ENCODE results near the gene ERC1.

DNA sequence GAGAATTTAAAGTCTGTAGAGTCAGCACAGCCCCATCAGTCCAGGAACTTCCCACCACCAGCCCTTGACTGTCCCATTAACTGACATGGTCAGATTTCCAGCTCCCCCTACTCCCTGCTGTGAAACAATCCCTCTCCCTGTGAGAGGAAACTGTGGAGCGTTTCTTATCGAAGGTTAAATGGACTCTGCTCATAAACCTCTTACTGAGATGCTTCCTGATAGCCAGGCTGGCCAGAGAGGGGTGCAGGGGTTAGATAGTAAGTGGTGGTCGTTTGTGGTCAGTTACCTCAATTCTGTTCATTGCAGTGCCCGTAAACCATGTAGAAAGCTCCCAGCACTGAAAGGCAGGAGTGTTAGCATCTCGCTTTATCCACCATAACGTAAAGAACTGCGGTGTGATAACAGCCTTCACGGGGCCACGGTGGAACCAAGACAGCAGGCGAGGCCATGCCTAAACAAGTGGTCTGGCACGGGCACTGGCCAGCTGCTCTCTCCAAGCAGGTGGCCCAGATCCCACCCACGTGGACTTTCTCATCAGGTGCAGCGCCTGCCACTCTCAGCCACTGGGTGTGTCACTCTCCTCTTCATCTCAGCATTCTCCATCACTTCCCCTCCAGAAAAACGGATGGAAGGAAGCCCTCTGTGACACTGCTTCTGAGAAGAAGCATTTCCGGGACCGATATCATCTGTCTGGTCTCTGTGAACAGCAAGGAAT lies 501.1 kb downstream of the ERC1 start:
- no peak for TF ChIP-seq EP300 (IDR thresholded peaks at IDR 0.05; ENCODE audit: low read depth)
- TF ChIP-seq, protein P1, sequence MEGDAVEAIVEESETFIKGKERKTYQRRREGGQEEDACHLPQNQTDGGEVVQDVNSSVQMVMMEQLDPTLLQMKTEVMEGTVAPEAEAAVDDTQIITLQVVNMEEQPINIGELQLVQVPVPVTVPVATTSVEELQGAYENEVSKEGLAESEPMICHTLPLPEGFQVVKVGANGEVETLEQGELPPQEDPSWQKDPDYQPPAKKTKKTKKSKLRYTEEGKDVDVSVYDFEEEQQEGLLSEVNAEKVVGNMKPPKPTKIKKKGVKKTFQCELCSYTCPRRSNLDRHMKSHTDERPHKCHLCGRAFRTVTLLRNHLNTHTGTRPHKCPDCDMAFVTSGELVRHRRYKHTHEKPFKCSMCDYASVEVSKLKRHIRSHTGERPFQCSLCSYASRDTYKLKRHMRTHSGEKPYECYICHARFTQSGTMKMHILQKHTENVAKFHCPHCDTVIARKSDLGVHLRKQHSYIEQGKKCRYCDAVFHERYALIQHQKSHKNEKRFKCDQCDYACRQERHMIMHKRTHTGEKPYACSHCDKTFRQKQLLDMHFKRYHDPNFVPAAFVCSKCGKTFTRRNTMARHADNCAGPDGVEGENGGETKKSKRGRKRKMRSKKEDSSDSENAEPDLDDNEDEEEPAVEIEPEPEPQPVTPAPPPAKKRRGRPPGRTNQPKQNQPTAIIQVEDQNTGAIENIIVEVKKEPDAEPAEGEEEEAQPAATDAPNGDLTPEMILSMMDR (IDR thresholded peaks at IDR 0.05), result no peak
- TF ChIP-seq POLR2A (IDR thresholded peaks at IDR 0.05), result no peak
- no peak for TF ChIP-seq POLR2AphosphoS5 (IDR thresholded peaks at IDR 0.05)
